Measurements from ENCODE around the gene CACNA2D2.

CACNA2D2 gene

DNA sequence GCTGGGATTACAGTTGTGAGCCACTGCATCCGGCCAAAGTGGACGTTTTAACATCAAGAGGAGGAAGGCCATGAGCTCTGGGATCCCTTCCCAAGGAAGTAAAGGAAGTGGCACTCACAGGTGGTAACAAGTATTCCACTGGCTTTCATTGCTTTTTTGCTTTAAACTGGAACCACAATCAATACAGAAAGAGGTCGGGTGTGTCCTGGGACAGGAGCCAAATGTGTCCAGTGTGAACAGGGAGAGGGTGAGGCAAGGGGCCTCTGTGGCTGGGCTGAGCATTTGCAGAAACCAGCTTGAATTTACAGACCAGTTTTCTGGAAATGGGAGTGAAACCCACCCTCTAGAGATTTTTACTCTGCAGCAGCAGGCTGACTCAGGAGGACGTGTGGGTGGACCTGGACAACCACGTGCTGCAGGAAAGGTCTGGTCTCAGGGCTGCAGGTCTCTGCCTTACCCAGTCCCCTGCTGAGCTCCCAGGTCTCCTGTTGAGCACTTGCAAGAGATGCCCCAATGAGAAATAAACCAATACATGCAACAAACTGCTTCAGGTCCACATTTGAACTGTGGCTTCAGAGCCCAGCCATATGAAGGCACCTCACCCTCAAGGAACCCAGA is 101.3 kb downstream of the CACNA2D2 start:
- Histone ChIP-seq H3K4me3 (ENCODE audit: low read length) (no peak overlapping the region), H3K27me3 (ENCODE audit: insufficient read depth, low read length) (peaks cover 29% of the 10 kb centered on the region), H3K9me3 (ENCODE audit: low read length) (no peaks in the 10 kb centered on the region), H3K36me3 (ENCODE audit: insufficient read depth, low read length) (no peaks in the 10 kb centered on the region), H3K4me1 (ENCODE audit: insufficient read depth, low read length) (no peaks in the 10 kb centered on the region), H2AFZ (ENCODE audit: low read depth, low read length) (no peak overlapping the region)

DNA sequence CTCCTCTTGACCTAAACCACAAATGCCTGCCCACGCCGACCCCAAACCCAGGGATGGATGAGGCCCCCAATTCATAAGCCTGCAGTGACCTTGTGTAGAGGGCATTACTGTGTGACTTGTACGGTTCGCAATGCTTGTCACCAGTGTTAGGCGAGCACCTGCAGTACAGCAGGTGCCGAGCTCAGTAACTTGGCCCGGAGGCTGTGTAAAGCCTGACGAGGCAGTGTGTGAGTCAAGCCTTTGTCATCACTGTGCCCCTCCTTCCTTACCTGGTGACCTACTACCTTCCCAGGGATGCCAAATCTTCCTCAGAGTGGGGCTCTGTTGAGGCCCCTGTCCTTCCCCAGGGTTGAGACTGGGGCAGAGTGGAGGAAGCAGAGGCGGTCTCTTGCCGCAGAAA is 106.9 kb downstream of the CACNA2D2 start:
- no peak overlapping the region for H2AFZ ChIP-seq (ENCODE audit: low read depth, low read length)
- no peaks in the 10 kb centered on the region for H3K9me3 ChIP-seq (ENCODE audit: low read length)
- H3K4me1 ChIP-seq (ENCODE audit: insufficient read depth, low read length), result no peaks in the 10 kb centered on the region
- H3K36me3 ChIP-seq (ENCODE audit: insufficient read depth, low read length), result no peaks in the 10 kb centered on the region
- H3K27me3 ChIP-seq (ENCODE audit: insufficient read depth, low read length), result peaks cover 45% of the 10 kb centered on the region
- H3K4me3 ChIP-seq (ENCODE audit: low read length), result no peak overlapping the region

DNA sequence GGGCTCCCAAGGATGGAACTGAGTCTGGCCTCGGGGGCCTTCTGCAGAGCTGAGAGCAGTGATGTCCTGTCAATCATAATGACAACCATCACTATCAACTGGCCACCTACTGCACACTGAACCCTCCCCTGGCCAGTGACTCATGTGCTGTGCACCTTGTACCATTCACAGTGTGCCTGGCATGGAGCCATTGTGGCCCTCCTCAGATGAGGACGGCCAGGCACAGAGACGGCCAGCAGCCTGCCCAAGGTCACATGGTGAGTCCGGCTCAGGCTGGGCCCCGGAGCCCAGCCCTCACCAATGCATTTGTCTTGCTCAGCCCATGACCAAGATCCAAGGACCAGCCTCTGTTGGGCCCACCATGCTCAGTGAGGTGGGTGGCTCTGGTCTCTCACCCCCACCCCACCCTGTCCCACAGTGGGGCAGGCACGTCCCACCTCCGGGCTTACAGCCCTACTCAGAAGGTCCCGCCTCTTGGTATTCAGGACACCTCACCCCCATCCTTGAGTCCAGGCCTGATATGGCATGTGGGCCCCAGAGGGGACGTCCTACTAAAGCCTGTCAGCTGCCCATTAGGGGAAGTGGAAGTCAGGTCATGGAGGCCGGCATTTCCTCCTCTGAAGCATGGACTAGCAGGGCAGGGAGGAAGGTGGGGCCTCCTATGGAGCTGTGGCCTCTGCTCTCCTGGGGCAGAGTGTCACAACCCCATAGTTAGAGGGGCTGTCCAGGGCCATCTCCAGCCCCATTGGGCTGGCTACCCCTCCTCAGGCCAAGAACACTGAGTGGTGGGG is 108.2 kb downstream of the CACNA2D2 start:
- no peaks in the 10 kb centered on the region for H3K4me1 ChIP-seq (ENCODE audit: insufficient read depth, low read length)
- H3K4me3 ChIP-seq (ENCODE audit: low read length), result no peak overlapping the region
- H3K27me3 ChIP-seq (ENCODE audit: insufficient read depth, low read length), result peaks cover 46% of the 10 kb centered on the region
- H3K36me3 ChIP-seq (ENCODE audit: insufficient read depth, low read length), result no peaks in the 10 kb centered on the region
- no peak overlapping the region for H2AFZ ChIP-seq (ENCODE audit: low read depth, low read length)
- H3K9me3 ChIP-seq (ENCODE audit: low read length), result no peaks in the 10 kb centered on the region

DNA sequence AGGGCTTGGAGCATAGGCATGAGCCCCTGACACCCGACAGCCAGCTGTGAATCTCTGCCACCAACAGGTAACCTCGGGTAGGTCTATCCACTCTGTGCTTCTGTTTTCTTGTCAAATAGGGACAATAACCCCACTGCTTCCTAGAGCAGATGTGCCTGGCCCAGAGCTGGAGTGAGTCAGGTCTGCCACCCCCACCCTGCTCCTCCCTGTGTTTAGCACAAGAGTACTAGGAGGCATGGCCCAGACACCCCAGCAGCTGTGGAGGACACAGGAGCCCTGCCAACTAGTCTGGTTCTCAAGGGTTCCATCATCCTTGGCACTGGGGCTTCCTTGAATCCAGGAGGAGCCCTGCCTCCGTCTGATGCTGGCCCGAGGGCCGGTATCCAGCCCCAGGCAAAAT is 110.4 kb downstream of the CACNA2D2 start:
- Histone ChIP-seq H3K9me3 (ENCODE audit: low read length) (no peaks in the 10 kb centered on the region), H2AFZ (ENCODE audit: low read depth, low read length) (no peak overlapping the region), H3K4me3 (ENCODE audit: low read length) (no peak overlapping the region), H3K4me1 (ENCODE audit: insufficient read depth, low read length) (peaks cover 8% of the 10 kb centered on the region), H3K27me3 (ENCODE audit: insufficient read depth, low read length) (peaks cover 43% of the 10 kb centered on the region), H3K36me3 (ENCODE audit: insufficient read depth, low read length) (no peaks in the 10 kb centered on the region)

DNA sequence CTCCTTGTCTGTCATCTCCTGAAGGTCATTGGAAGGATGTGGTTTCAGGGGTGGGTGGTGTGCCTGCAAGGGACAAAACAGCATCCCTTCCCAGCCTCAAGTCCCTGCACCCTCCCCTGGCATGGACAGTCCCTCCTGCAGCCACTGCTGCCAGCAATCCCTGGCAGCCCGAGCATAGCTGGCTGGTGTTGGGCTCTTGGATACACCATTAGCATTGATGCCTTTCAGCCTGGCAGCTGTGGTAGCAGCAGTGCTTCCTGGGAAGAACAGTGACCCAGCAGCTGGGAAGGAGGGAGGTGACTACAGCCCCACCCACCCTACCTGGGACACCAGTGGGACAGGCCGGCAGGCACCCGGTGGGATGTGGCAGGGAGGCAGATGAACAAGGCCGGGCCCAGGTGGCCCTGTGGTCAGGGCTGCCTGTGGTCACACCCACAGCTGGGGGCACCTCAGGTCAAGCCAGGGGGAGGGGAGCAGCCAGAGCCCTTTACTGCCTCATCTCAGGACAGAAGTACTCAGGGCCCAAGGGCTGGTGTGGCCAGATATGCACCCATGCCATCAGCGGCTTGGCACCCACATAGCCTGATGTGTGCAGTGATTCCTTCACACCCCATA is 111.2 kb downstream of the CACNA2D2 start:
- Histone ChIP-seq H2AFZ (ENCODE audit: low read depth, low read length) (no peak overlapping the region), H3K4me3 (ENCODE audit: low read length) (no peak overlapping the region), H3K36me3 (ENCODE audit: insufficient read depth, low read length) (no peaks in the 10 kb centered on the region), H3K27me3 (ENCODE audit: insufficient read depth, low read length) (peaks cover 45% of the 10 kb centered on the region), H3K9me3 (ENCODE audit: low read length) (no peaks in the 10 kb centered on the region), H3K4me1 (ENCODE audit: insufficient read depth, low read length) (peaks cover 10% of the 10 kb centered on the region)

DNA sequence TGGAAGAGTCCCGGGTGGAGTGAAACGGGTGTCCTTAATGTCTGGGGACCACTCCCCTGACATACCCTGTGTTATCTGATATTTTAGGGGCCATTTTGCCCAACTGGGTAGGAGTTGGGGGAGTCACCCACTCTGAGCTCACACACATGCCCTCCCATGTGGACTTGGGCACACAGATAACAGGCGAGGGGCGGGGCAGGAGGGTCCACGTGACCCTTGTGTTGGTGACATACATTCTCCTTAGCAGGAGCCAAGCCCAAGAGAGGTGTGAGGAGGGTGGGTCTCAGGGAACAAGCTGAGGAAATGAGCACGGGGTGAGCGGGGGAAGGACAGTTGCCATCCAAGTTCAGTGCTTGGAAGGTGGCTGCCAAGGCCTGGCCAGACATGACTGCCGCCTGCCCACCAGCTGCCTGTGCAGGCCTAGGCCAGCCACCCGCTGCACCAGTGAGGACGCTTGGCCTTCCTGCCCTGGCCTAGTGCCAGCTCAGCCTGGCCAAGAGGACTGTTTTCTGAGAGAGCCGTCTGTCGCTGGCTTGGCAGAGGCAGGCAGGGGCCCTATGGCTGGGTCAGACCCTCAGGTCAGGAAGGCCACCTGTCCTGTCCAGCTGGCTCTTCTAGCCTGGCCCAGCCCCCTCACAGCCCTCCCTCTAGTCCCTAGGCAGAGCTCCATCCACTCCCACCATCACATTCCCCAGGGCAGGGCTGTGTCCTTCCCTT is 112.8 kb downstream of the CACNA2D2 start:
- Histone ChIP-seq H3K4me3 (ENCODE audit: low read length) (no peak overlapping the region), H2AFZ (ENCODE audit: low read depth, low read length) (no peak overlapping the region), H3K27me3 (ENCODE audit: insufficient read depth, low read length) (peaks cover 59% of the 10 kb centered on the region), H3K36me3 (ENCODE audit: insufficient read depth, low read length) (no peaks in the 10 kb centered on the region), H3K9me3 (ENCODE audit: low read length) (no peaks in the 10 kb centered on the region), H3K4me1 (ENCODE audit: insufficient read depth, low read length) (peaks cover 10% of the 10 kb centered on the region)

DNA sequence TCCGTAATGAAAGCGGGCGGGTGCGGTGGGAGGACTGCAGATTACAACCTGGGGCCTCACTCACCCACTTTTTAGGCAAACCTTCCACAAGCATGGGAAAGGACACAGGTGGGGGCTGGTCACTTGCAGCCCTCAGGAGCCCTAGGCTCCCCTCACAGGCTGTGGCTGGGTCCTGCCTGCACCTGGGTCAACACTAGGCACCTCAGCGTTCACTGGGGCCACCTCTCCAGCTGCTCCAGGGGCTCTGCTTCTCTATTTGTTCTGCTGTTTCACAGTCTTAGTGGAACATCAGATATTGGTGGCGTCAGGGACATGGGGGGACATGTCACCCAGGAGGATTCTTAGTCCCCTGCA is 114.0 kb downstream of the CACNA2D2 start:
- H3K4me1 ChIP-seq (ENCODE audit: insufficient read depth, low read length), result peaks cover 10% of the 10 kb centered on the region
- no peak overlapping the region for H3K4me3 ChIP-seq (ENCODE audit: low read length)
- H2AFZ ChIP-seq (ENCODE audit: low read depth, low read length), result no peak overlapping the region
- no peaks in the 10 kb centered on the region for H3K9me3 ChIP-seq (ENCODE audit: low read length)
- no peaks in the 10 kb centered on the region for H3K36me3 ChIP-seq (ENCODE audit: insufficient read depth, low read length)
- H3K27me3 ChIP-seq (ENCODE audit: insufficient read depth, low read length), result peaks cover 61% of the 10 kb centered on the region

DNA sequence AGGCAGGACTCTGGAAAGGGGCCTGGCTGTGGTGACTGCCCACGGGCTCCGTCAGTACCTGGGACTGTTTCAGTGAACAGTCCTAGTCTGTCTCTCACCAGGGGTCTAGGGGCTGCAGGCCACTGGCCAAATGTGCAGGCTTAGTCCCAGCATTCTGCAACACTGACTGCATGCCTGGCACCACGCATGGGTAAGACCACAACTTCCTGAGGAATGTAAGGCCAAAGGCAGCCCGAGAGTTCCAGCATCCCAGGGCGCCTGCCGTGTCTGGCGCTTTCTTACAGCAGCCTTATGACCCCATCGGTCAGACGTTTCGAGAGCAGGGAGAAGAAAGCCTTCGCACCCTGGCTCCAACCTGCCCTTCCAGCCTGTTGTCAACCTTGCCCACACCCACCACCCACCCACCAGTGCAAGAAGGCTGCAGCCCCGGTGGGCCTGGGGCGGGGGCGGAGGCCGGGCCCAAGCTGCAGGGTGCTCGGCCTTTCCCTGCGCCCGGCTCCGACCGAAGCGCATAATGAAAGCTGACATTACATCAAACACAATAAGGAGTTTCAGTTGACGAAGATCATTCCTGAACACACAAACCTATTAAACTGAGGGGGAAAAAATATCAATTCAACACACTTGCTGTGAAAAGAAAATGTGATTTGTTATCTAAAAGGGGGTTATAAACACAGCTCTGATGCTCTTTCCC is 114.6 kb downstream of the CACNA2D2 start:
- H3K27me3 ChIP-seq (ENCODE audit: insufficient read depth, low read length), result peaks cover 57% of the 10 kb centered on the region
- peaks cover 10% of the 10 kb centered on the region for H3K4me1 ChIP-seq (ENCODE audit: insufficient read depth, low read length)
- no peaks in the 10 kb centered on the region for H3K36me3 ChIP-seq (ENCODE audit: insufficient read depth, low read length)
- H3K9me3 ChIP-seq (ENCODE audit: low read length), result no peaks in the 10 kb centered on the region
- no peak overlapping the region for H2AFZ ChIP-seq (ENCODE audit: low read depth, low read length)
- no peak overlapping the region for H3K4me3 ChIP-seq (ENCODE audit: low read length)

DNA sequence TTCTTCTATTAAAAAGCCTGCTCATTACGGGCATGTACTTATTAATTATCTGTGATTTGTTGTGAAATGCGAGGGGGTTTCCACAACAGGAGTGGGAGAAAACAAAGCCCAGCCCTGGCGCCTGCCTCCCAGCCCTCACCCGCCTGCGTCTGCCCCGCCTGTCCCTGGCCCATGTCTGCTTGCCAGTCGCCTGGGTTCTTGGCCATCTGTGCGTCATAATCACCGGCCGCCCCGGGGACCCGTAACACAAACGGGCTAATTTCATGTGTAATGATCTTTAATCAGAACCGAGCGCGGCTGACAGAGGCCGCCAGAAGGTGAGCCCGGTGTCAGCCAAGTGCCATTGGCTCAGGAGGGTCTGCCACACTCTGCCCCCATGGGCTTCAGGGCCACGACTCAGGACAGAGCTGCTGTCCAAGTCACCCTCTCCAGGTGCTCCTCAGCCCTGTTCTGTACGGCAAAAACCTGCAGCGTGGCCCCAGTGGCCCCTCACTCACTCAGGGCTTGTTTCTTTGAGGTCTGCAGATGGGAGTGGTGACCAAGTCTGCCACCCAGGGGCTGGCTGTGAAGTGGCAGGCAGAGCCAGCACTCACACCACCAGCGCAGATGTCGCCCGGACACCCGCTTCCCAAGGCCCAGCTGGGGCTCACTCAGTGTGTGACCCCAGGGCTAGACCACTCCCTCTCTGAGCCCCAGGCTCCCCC is 115.3 kb downstream of the CACNA2D2 start:
- Histone ChIP-seq H3K27me3 (ENCODE audit: insufficient read depth, low read length) (peaks cover 54% of the 10 kb centered on the region), H3K4me3 (ENCODE audit: low read length) (no peak overlapping the region), H3K36me3 (ENCODE audit: insufficient read depth, low read length) (no peaks in the 10 kb centered on the region), H3K9me3 (ENCODE audit: low read length) (no peaks in the 10 kb centered on the region), H3K4me1 (ENCODE audit: insufficient read depth, low read length) (peaks cover 10% of the 10 kb centered on the region), H2AFZ (ENCODE audit: low read depth, low read length) (no peak overlapping the region)

DNA sequence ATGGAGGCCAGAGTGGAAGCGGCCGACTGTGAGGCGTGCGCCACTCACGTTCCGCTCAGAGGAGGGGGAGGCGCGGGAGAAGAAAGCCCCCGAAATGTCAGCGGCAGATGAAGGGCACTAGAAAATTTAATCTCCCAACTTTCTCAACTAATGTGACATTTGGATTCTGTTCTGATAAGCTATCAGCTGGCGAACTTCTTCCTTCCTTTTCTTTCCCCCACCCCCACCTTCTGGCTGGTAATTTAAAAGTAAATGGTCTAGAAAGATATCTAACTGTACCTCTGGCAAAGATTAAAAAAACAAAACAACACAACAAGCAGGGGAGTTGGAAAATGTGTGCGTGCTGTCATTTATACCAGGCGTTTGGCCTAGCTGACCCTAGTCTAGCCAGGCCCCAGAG is 117.7 kb downstream of the CACNA2D2 start:
- Histone ChIP-seq H3K36me3 (ENCODE audit: insufficient read depth, low read length) (no peaks in the 10 kb centered on the region), H3K4me1 (ENCODE audit: insufficient read depth, low read length) (peaks cover 24% of the 10 kb centered on the region), H3K9me3 (ENCODE audit: low read length) (no peaks in the 10 kb centered on the region), H3K4me3 (ENCODE audit: low read length) (no peak overlapping the region), H2AFZ (ENCODE audit: low read depth, low read length) (no peak overlapping the region), H3K27me3 (ENCODE audit: insufficient read depth, low read length) (peaks cover 42% of the 10 kb centered on the region)

DNA sequence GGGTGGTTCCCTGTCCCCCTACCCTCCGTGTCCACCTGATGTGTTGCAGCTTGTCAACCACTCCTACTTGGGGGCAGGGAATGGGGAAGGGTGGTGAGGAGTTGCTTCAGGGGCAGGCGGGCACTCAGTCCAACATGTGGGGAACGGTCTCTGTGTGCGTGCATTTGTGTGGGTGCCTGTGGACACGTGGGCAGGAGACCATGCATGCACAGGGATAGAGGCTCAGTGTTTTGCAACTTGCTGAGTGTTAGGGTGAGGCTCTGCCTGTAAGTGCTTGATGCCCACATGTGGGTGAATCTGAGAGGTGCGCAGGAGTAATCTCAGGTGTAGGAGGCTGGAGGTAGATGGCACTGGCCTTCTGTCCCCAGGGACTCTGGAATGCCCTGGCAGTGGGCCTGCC is 119.7 kb downstream of the CACNA2D2 start:
- Histone ChIP-seq H2AFZ (ENCODE audit: low read depth, low read length) (no peak overlapping the region), H3K27me3 (ENCODE audit: insufficient read depth, low read length) (peaks cover 35% of the 10 kb centered on the region), H3K4me1 (ENCODE audit: insufficient read depth, low read length) (peaks cover 22% of the 10 kb centered on the region), H3K36me3 (ENCODE audit: insufficient read depth, low read length) (no peaks in the 10 kb centered on the region), H3K9me3 (ENCODE audit: low read length) (no peaks in the 10 kb centered on the region), H3K4me3 (ENCODE audit: low read length) (no peak overlapping the region)

DNA sequence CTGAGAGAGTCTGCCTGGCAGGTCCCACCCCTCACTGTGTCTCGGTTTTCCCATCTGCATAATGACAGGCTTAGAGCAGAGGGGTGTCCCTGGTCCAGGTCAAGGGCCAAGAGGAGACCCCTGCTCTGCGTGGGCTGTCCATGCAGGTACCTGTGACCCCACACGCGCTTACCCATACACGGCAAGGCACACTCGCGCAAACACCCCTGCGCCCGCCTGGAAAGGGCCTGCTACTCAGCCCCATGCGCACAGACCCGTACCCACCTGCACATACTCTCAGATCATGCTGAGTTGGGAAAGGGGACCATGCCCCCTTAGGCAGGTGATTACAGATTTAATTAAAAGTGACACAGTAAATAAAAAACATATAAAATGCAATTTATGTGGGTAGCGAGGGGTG is 120.7 kb downstream of the CACNA2D2 start:
- H3K4me3 ChIP-seq (ENCODE audit: low read length), result no peak overlapping the region
- no peaks in the 10 kb centered on the region for H3K9me3 ChIP-seq (ENCODE audit: low read length)
- no peaks in the 10 kb centered on the region for H3K36me3 ChIP-seq (ENCODE audit: insufficient read depth, low read length)
- no peak overlapping the region for H2AFZ ChIP-seq (ENCODE audit: low read depth, low read length)
- H3K4me1 ChIP-seq (ENCODE audit: insufficient read depth, low read length), result peaks cover 14% of the 10 kb centered on the region
- peaks cover 37% of the 10 kb centered on the region for H3K27me3 ChIP-seq (ENCODE audit: insufficient read depth, low read length)
